Body of pancreas (tissue), 4 donors: Measurements from ENCODE around the gene DSC1. TPM values are rescaled to one million over a fixed set of nuclear protein-coding genes. Genes with fewer than 3 reads are reported as not detected.

ENCODE experiments used
- ATAC-seq: fragments of 150-250 bp; one replicate; pipeline ENCODE4 v1.9.1; 2016
- DNase-seq, 4 donors: peaks; one replicate each; pipeline ENCODE4 v3.0.0-alpha.2; 2019
- H3K27ac ChIP-seq, 4 donors: fragments of 200-600 bp; sonication (generic); 1 replicate in 3 of 4; 2 replicates in 1 of 4; pipeline versions ENCODE4 v1.5.1 to v1.6.1; 2016 to 2019; ENCODE audit warnings: mild to moderate bottlenecking in 1 of 4, mixed read lengths in 1 of 4, moderate library complexity in 1 of 4
- H3K27me3 ChIP-seq, 2 donors: fragments of 200-600 bp; sonication (generic); one replicate each; pipeline ENCODE4 v1.6.0; 2016; ENCODE audit warnings: mild to moderate bottlenecking in 1 of 2
- H3K36me3 ChIP-seq, 2 donors: fragments of 200-600 bp; sonication (generic); replicated peaks in 1 of 2; 2 replicates each; pipeline ENCODE4 v1.5.1; 2016; ENCODE audit warnings: low read depth in 2 of 2; ENCODE audit not compliant: insufficient read depth in 1 of 2
- H3K4me1 ChIP-seq: fragments of 200-600 bp; sonication (generic); one replicate; pipeline ENCODE4 v1.6.0; 2016
- H3K4me3 ChIP-seq, 2 donors: fragments of 200-600 bp; sonication (generic); 1 replicate in 1 of 2; 2 replicates in 1 of 2; pipeline ENCODE4 v1.5.1; 2016 to 2019
- H3K9me3 ChIP-seq, 3 donors: fragments of 200-600 bp; sonication (generic); 1 replicate in 2 of 3; 2 replicates in 1 of 3; pipeline ENCODE4 v1.5.1; 2016
- POLR2A ChIP-seq, 3 donors: fragments of 450-650 bp; IDR thresholded peaks; one replicate each; pipeline ENCODE4 v1.6.1; 2016; ENCODE audit warnings: antibody characterized with exemption in 3 of 3, mild to moderate bottlenecking in 2 of 3
- WGBS, 2 donors: methylation state at CpG; one replicate each; pipeline ENCODE4 v1.1.5; 2017; 5-methylcytosine and 5-hydroxymethylcytosine counted together
- intact Hi-C: fragments of 100-400 bp; cut with DNase I; formaldehyde crosslinking; loops from one replicate; pipeline ENCODE4 v1.15.1; 2023
- total RNA-seq, 2 donors: library from RNA; depleted of rRNA; stranded (reverse); fragments of >200 nt; gene quantifications; one replicate each; pipeline ENCODE4 v1.1.0, GENCODE V29; 2016
- TF ChIP-seq, protein P1 (sequence below), 7 experiments: fragments of 450-650 bp in 4 of 7; fragments of 200-600 bp in 3 of 7; sonication (generic) in 3 of 7; IDR thresholded peaks; one replicate each; pipeline ENCODE4 v1.5.1; 2016 to 2019; ENCODE audit warnings: antibody characterized with exemption in 7 of 7

Gene DSC1
- total RNA-seq, 2 donors from 2014 or later = not detected

DNA sequence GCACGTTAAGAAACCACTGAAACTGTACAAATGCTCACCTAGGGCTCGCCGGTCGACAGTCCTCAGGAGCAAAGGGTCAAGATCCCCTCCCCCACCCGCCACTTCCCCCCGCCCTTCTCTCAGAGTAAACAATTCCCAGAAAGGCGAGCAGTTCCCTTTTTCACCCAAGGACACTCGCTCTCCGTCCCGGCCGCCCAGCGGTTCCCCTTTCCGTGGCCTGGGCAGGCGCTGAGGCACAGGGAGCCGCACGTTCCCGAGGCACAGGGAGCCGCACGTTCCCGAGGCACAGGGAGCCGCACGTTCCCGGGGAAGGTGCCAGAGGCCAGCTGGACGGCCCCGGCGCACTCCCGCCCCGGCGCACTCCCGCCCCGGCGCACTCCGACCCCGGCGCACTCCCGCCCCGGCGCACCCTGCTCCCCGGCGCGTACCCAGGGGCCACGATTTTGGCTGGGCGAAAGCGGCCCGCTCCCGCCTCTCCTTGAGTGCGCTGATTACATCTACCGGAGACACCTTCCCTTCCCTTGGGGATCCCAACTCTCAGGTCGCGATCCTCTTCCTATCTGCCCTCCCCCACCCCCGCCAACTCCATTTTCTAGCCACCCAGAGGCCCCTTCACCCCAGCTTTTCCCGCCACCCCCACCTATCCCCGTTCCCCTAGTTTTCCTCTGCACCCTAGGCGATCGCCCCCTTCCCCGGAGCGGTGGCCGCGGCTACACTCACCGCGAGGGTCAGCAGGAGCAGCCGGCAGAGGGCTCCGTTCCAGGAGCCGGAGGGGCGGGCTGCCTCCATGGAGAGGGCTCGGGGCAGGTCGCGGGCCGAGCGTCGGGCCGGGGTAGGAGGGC, 61.3 kb downstream of the DSC1 start:
- intact Hi-C loops = no loop called here
- peak; percentile 89 to 93 (median 91) for DNase-seq
- H3K27ac ChIP-seq = peak overlapping the region; percentile 79 to 100 (median 98)
- H3K27me3 ChIP-seq = no peaks in the 10 kb centered on the region
- no peaks in the 10 kb centered on the region for H3K9me3 ChIP-seq
- peak overlapping the region; percentile 76 to 77 for H3K4me3 ChIP-seq
- TF ChIP-seq, protein P1, sequence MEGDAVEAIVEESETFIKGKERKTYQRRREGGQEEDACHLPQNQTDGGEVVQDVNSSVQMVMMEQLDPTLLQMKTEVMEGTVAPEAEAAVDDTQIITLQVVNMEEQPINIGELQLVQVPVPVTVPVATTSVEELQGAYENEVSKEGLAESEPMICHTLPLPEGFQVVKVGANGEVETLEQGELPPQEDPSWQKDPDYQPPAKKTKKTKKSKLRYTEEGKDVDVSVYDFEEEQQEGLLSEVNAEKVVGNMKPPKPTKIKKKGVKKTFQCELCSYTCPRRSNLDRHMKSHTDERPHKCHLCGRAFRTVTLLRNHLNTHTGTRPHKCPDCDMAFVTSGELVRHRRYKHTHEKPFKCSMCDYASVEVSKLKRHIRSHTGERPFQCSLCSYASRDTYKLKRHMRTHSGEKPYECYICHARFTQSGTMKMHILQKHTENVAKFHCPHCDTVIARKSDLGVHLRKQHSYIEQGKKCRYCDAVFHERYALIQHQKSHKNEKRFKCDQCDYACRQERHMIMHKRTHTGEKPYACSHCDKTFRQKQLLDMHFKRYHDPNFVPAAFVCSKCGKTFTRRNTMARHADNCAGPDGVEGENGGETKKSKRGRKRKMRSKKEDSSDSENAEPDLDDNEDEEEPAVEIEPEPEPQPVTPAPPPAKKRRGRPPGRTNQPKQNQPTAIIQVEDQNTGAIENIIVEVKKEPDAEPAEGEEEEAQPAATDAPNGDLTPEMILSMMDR (IDR thresholded peaks at IDR 0.05) = peak in 2 of 7 experiments; percentile 17 to 20
- TF ChIP-seq POLR2A (IDR thresholded peaks at IDR 0.05) = peak; percentile 72 to 76 (median 73)
- H3K4me1 ChIP-seq = peaks cover 22% of the 10 kb centered on the region
- 1% methylated on average over 33 to 72 of the region's 72 CpGs for WGBS, 2 donors
- peak; percentile 92 for ATAC-seq
- H3K36me3 ChIP-seq = no peaks in the 10 kb centered on the region

DNA sequence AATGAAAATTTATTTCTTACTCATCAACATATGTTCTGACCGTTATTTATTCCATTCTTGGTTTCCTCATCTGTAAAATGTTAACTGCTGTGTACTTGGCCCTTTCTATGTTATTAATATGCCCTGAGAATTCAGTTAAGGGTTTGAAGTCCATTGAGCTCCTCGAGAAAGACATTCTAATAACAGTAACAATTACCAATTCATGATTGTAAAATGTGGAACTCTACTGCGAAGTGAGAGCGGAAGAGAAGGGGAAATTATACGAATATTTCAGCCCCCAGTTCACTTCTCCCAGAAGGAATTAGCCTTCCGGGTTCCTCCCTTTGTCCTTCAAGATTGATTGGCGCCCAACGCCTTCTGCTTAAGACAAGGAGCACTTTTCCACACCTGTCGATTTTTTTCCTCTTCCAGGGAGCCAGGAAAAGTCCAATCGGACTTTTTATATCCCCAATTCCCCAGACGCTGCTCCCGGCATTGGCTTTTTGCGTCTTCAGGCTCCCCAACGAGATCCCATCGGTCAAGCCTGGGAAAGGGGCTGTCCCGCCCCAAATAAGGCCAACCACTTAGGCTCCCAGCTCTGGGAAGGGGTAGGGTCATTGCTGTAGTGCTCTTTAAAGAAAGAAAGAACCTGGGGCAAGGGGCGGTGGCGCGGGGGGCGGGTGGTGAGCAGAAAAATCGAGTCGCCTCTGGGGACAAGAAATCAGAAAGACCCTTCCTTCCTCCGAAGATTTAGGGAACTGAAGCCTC, 62.0 kb downstream of the DSC1 start:
- peaks cover 22% of the 10 kb centered on the region for H3K4me1 ChIP-seq
- intact Hi-C loops = no loop called here
- peak overlapping the region; percentile 76 to 77 for H3K4me3 ChIP-seq
- ATAC-seq (peak; percentile 20), DNase-seq (peak in 3 of 4 donors; percentile 29 to 54 (median 50))
- TF ChIP-seq, protein P1 (IDR thresholded peaks at IDR 0.05) = no peak
- no peak for TF ChIP-seq POLR2A (IDR thresholded peaks at IDR 0.05)
- H3K27me3 ChIP-seq = no peaks in the 10 kb centered on the region
- WGBS, 2 donors = 4 to 8% methylated on average over 23 of the region's 23 CpGs
- peak overlapping the region; percentile 79 to 100 (median 98) for H3K27ac ChIP-seq
- no peaks in the 10 kb centered on the region for H3K9me3 ChIP-seq
- no peaks in the 10 kb centered on the region for H3K36me3 ChIP-seq

DNA sequence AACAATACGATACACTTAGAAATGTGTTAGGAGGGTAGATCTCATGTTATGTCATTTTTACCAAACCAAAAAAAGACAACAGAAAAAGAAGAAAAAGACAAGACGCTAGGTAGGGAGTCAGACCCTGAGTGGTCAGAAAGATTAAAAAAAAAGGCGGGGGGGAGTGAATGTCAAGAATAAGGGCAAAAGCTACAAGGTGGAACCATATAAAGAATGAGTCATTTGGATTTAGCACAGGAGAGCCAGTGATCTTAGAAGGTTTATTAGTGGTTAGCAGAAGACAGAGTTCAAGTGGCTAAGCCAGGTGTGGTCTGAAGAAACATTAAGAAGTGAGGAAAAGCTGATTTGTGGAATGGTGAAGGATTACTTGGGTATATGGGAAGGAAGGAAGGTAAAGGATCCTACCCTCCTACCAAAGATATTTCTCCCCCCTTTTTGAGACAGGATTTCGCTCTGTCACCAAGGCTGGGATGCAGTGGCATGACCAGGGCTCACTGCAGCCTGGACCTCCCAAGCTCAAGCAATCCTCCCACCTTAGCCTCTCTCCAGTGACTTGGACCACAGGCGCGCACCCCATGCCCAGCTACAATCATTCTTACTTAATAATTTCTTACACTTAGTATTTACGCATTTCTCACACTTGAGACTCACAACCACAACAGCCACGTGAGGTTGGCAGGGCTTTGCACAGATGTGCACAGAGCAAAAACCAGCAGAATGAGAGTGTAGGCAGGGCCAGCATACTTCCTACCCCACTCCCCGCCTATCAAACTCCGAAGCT, 63.0 kb downstream of the DSC1 start:
- TF ChIP-seq, protein P1 (IDR thresholded peaks at IDR 0.05) = no peak
- TF ChIP-seq POLR2A (IDR thresholded peaks at IDR 0.05) = no peak
- intact Hi-C loops = no loop called here
- ATAC-seq (no peak), DNase-seq (peak in 1 of 4 donors; percentile 12)
- Histone ChIP-seq H3K27ac (peak overlapping the region in 3 of 4 donors; percentile 97 to 100 (median 100)), H3K9me3 (no peaks in the 10 kb centered on the region), H3K4me3 (no peak overlapping the region), H3K27me3 (no peaks in the 10 kb centered on the region), H3K4me1 (peaks cover 22% of the 10 kb centered on the region), H3K36me3 (no peaks in the 10 kb centered on the region)
- WGBS, 2 donors = 72 to 80% methylated on average over 10 of the region's 10 CpGs

DNA sequence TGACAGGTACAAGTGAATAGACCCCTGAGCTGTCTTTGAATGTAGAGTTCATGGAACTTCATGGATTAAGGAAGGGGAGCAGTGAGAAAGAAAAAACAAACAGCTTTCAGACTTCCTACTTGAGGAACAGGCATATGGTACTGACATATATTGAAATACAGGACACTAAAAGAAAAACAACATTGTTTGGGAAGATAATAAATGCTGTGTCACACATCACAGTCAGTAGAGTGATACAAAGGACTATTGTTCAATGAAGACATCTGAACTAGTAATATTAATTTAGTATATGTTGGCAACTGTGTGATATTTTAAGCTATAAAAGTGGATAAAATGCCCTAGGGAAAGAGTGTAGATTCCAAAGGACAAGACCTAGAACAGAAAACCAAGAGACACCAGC, 63.8 kb downstream of the DSC1 start:
- Histone ChIP-seq H3K27ac (peak overlapping the region in 2 of 4 donors; percentile 100), H3K4me3 (no peak overlapping the region), H3K4me1 (peaks cover 22% of the 10 kb centered on the region), H3K27me3 (no peaks in the 10 kb centered on the region), H3K36me3 (no peaks in the 10 kb centered on the region), H3K9me3 (no peaks in the 10 kb centered on the region)
- DNase-seq (no peak), ATAC-seq (no peak)
- intact Hi-C loops = no loop called here
- TF ChIP-seq POLR2A (IDR thresholded peaks at IDR 0.05) = no peak
- TF ChIP-seq, protein P1 (IDR thresholded peaks at IDR 0.05) = no peak
